ENCODE results near the gene ERVH48-1.

GRCh38 chr21:42973991-42974831 is 48.8 kb upstream of the ERVH48-1 start, which contains the start of gene PKNOX1:
- TF ChIP-seq EZH2 (IDR thresholded peaks at IDR 0.05) (no peak), POLR2AphosphoS5 (IDR thresholded peaks at IDR 0.05; ENCODE audit: borderline replicate concordance, low read depth, low read length) (no peak; the same call in 1 of the 2 replicates), FOXP2 (optimal IDR thresholded peaks at IDR 0.05; ENCODE audit: control extremely low read depth, extremely low read length, insufficient read depth) (no peak)

Data from SK-N-MC (cell line).